Measurements from ENCODE around the gene FYCO1.

- no peak for TF ChIP-seq CTCF (IDR thresholded peaks at IDR 0.05; ENCODE audit: poor library complexity)
- no peak for TF ChIP-seq EZH2phosphoT487 (IDR thresholded peaks at IDR 0.05; ENCODE audit: low read depth, severe bottlenecking, unreplicated experiment)
Measured at GRCh38 chr3:45981346-45982074, 14.1 kb downstream of the FYCO1 start.

Data from hepatocyte (in vitro differentiated cells).